GM12878 (cell line): ENCODE results near the gene CACNA1I. TPM values are rescaled to one million over a fixed set of nuclear protein-coding genes. Genes with fewer than 3 reads are reported as not detected.

Source experiments
- CBFB ChIP-seq: IDR thresholded peaks from 2 replicates; pipeline ENCODE4 v1.6.1; 2016; ENCODE audit warnings: antibody characterized with exemption, low read depth
- CEBPZ ChIP-seq: fragments of 150-350 bp; IDR thresholded peaks from 2 replicates; pipeline ENCODE4 v1.6.1; 2016; ENCODE audit warnings: low read depth, low read length
- DPF2 ChIP-seq: fragments of 450-650 bp; IDR thresholded peaks from 2 replicates; pipeline ENCODE4 v1.6.1; 2017; ENCODE audit warnings: mild to moderate bottlenecking
- EED ChIP-seq: sonication (generic); IDR thresholded peaks from 2 replicates; pipeline ENCODE4 v1.6.1; 2016; ENCODE audit warnings: antibody characterized with exemption, low read depth
- HDAC2 ChIP-seq: fragments of 200-600 bp; sonication (generic); IDR thresholded peaks from 2 replicates; pipeline ENCODE4 v1.6.1; 2017
- HDAC6 ChIP-seq: fragments of 200-600 bp; sonication (generic); IDR thresholded peaks from one replicate; pipeline ENCODE4 v1.8.0; 2017; ENCODE audit warnings: antibody characterized with exemption; ENCODE audit not compliant: unreplicated experiment
- NFXL1 ChIP-seq: fragments of 450-650 bp; IDR thresholded peaks from 2 replicates; pipeline ENCODE4 v1.6.1; 2017; ENCODE audit warnings: antibody characterized with exemption, mild to moderate bottlenecking, borderline replicate concordance
- POLR2AphosphoS2 ChIP-seq: IDR thresholded peaks from 2 replicates; pipeline ENCODE4 v1.6.1; 2011; ENCODE audit warnings: low read depth, mild to moderate bottlenecking, low read length, improper control_type of control experiment, moderate library complexity
- RAD51 ChIP-seq: fragments of 450-650 bp; IDR thresholded peaks from 2 replicates; pipeline ENCODE4 v1.6.1; 2016; ENCODE audit warnings: moderate library complexity, mild to moderate bottlenecking, inconsistent platforms
- RCOR1 ChIP-seq: conservative IDR thresholded peaks from 2 replicates; pipeline ENCODE4 v1.6.1; 2012; ENCODE audit warnings: low read depth, low read length, improper control_type of control experiment
- ZNF207 ChIP-seq: fragments of 450-650 bp; IDR thresholded peaks from 2 replicates; pipeline ENCODE4 v1.6.1; 2014; ENCODE audit warnings: antibody characterized with exemption, mild to moderate bottlenecking, borderline replicate concordance
- polyA plus RNA-seq, 11 experiments: library from polyadenylated mRNA; depleted of rRNA in 4 of 11; unstranded in 6 of 11; stranded (reverse) in 5 of 11; fragments of >200 nt; fragmentation: Nextera tagmentation in 4 of 11; fragmentation: Illumina TruSeq in 1 of 11; extraction: Ambion mirVana in 4 of 11; extraction: Trizol in 1 of 11; gene quantifications; 1 replicate in 1 of 11; 2 replicates in 10 of 11; pipeline versions ENCODE4 v1.2.1 to v1.2.3, GENCODE V29; 2011 to 2016; ENCODE audit warnings: inconsistent platforms in 2 of 11, missing spikeins in 2 of 11, low read depth in 1 of 11
- total RNA-seq, 4 experiments: library from RNA; depleted of rRNA in 3 of 4; stranded (reverse); fragments of >200 nt in 3 of 4; fragmentation: Illumina TruSeq in 1 of 4; extraction: Trizol in 1 of 4; gene quantifications; 2 replicates each; pipeline versions ENCODE4 v1.2.1 to v1.2.3, GENCODE V29; 2013 to 2021
- TF ChIP-seq, protein P1 (sequence below): IDR thresholded peaks from 2 replicates; pipeline ENCODE4 v1.6.1; 2012; ENCODE audit warnings: low read length, inconsistent platforms
- TF ChIP-seq, protein P2 (sequence below): fragments of 450-650 bp; IDR thresholded peaks from 2 replicates; pipeline ENCODE4 v1.6.1; 2017; ENCODE audit warnings: antibody characterized with exemption, mild to moderate bottlenecking, moderate library complexity
- TF ChIP-seq, protein P3 (sequence below): fragments of 450-650 bp; formaldehyde crosslinking; IDR thresholded peaks from 2 replicates; pipeline ENCODE4 v1.4.0; 2020; ENCODE audit warnings: mild to moderate bottlenecking, moderate library complexity

The CACNA1I gene
- total and polyA plus RNA-seq, 10 of the 15 experiments (the other 5 are each of a cell fraction or from before 2014, with no cell fraction given), result 0.01 to 0.03 TPM; not detected in 8

GRCh38 chr22:39700565-39700964 lies 130.0 kb downstream of the CACNA1I start (continued):
- TF ChIP-seq, protein P1, sequence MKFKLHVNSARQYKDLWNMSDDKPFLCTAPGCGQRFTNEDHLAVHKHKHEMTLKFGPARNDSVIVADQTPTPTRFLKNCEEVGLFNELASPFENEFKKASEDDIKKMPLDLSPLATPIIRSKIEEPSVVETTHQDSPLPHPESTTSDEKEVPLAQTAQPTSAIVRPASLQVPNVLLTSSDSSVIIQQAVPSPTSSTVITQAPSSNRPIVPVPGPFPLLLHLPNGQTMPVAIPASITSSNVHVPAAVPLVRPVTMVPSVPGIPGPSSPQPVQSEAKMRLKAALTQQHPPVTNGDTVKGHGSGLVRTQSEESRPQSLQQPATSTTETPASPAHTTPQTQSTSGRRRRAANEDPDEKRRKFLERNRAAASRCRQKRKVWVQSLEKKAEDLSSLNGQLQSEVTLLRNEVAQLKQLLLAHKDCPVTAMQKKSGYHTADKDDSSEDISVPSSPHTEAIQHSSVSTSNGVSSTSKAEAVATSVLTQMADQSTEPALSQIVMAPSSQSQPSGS, result no peak
- TF ChIP-seq, protein P2, sequence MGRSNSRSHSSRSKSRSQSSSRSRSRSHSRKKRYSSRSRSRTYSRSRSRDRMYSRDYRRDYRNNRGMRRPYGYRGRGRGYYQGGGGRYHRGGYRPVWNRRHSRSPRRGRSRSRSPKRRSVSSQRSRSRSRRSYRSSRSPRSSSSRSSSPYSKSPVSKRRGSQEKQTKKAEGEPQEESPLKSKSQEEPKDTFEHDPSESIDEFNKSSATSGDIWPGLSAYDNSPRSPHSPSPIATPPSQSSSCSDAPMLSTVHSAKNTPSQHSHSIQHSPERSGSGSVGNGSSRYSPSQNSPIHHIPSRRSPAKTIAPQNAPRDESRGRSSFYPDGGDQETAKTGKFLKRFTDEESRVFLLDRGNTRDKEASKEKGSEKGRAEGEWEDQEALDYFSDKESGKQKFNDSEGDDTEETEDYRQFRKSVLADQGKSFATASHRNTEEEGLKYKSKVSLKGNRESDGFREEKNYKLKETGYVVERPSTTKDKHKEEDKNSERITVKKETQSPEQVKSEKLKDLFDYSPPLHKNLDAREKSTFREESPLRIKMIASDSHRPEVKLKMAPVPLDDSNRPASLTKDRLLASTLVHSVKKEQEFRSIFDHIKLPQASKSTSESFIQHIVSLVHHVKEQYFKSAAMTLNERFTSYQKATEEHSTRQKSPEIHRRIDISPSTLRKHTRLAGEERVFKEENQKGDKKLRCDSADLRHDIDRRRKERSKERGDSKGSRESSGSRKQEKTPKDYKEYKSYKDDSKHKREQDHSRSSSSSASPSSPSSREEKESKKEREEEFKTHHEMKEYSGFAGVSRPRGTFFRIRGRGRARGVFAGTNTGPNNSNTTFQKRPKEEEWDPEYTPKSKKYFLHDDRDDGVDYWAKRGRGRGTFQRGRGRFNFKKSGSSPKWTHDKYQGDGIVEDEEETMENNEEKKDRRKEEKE, result no peak
- TF ChIP-seq CBFB (no peak), DPF2 (no peak), RCOR1 (no peak), ZNF207 (no peak), HDAC6 (no peak), NFXL1 (no peak), RAD51 (no peak), CEBPZ (no peak), POLR2AphosphoS2 (no peak), HDAC2 (no peak), EED (no peak)
- TF ChIP-seq, protein P3, sequence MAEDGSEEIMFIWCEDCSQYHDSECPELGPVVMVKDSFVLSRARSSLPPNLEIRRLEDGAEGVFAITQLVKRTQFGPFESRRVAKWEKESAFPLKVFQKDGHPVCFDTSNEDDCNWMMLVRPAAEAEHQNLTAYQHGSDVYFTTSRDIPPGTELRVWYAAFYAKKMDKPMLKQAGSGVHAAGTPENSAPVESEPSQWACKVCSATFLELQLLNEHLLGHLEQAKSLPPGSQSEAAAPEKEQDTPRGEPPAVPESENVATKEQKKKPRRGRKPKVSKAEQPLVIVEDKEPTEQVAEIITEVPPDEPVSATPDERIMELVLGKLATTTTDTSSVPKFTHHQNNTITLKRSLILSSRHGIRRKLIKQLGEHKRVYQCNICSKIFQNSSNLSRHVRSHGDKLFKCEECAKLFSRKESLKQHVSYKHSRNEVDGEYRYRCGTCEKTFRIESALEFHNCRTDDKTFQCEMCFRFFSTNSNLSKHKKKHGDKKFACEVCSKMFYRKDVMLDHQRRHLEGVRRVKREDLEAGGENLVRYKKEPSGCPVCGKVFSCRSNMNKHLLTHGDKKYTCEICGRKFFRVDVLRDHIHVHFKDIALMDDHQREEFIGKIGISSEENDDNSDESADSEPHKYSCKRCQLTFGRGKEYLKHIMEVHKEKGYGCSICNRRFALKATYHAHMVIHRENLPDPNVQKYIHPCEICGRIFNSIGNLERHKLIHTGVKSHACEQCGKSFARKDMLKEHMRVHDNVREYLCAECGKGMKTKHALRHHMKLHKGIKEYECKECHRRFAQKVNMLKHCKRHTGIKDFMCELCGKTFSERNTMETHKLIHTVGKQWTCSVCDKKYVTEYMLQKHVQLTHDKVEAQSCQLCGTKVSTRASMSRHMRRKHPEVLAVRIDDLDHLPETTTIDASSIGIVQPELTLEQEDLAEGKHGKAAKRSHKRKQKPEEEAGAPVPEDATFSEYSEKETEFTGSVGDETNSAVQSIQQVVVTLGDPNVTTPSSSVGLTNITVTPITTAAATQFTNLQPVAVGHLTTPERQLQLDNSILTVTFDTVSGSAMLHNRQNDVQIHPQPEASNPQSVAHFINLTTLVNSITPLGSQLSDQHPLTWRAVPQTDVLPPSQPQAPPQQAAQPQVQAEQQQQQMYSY (CRISPR knock-in tag), result no peak
